Activated T-helper 1 cell treated with anti-CD3 and anti-CD28 coated beads, Interleukin-12 subunit alpha, Interleukin-12 subunit beta, Interleukin-2, Interleukin-4 antibody, amounts not matched to agents 30 ng/mL and 10 ng/mL and 1 ng/mL, durations not matched to agents 14 hours and 24 hours and 36 hours (primary cell): Measurements from ENCODE around the gene CD72. TPM values are rescaled to one million over a fixed set of nuclear protein-coding genes. Genes with fewer than 3 reads are reported as not detected.
"Not testable (repeated sequence)": the region's sequence is repeated elsewhere in the genome, so short reads cannot be mapped to it uniquely, and the experiment has no call there.

Experiments
- DNase-seq: peaks from one replicate; pipeline ENCODE4 v3.0.0; 2021; ENCODE audit warnings: low spot score
- H3K27ac Mint-ChIP-seq: one replicate; pipeline ENCODE4 v1.8.0; 2021; ENCODE audit warnings: mild to moderate bottlenecking, mixed read lengths
- H3K27me3 Mint-ChIP-seq: one replicate; pipeline ENCODE4 v1.8.0; 2022; ENCODE audit warnings: mild to moderate bottlenecking, moderate library complexity, mixed read lengths; ENCODE audit not compliant: insufficient read depth
- H3K36me3 Mint-ChIP-seq: one replicate; pipeline ENCODE4 v1.8.0; 2021; ENCODE audit warnings: low read depth, mixed read lengths
- H3K4me1 Mint-ChIP-seq: one replicate; pipeline ENCODE4 v1.8.0; 2021; ENCODE audit warnings: low read depth, mixed read lengths
- H3K4me3 Mint-ChIP-seq: one replicate; pipeline ENCODE4 v1.8.0; 2021; ENCODE audit warnings: mild to moderate bottlenecking, moderate library complexity, mixed read lengths
- H3K9me3 Mint-ChIP-seq: one replicate; pipeline ENCODE4 v1.8.0; 2021; ENCODE audit warnings: mixed read lengths
- intact Hi-C: fragments of 100-400 bp; cut with micrococcal nuclease; formaldehyde crosslinking; loops from one replicate; pipeline ENCODE4 v1.15.1; 2024
- total RNA-seq: library from RNA; stranded (reverse); gene quantifications from 2 replicates; pipeline ENCODE4 v1.2.3, GENCODE V29; 2022

Gene CD72
- total RNA-seq, 1 donor from 2014 or later = 8.3 TPM

GRCh38 chr9:35593581-35593980, 24.6 kb downstream of the CD72 start:
- intact Hi-C loops = no loop called here
- H3K4me3 Mint-ChIP-seq = no peak overlapping the region
- peaks cover 2% of the 10 kb centered on the region for H3K36me3 Mint-ChIP-seq

GRCh38 chr9:35588506-35588905, 29.7 kb downstream of the CD72 start:
- H3K4me3 Mint-ChIP-seq, intact Hi-C loops, H3K27me3 Mint-ChIP-seq, H3K27ac Mint-ChIP-seq, DNase-seq, H3K36me3 Mint-ChIP-seq, H3K4me1 Mint-ChIP-seq: not testable (repeated sequence)
- H3K9me3 Mint-ChIP-seq = peaks cover 43% of the 10 kb centered on the region

More at GRCh38 chr9:35593581-35593980, 24.6 kb downstream of the CD72 start:
- Mint-ChIP-seq H3K9me3 (peaks cover 32% of the 10 kb centered on the region), H3K27me3 (peaks cover 3% of the 10 kb centered on the region), H3K27ac (no peak overlapping the region), H3K4me1 (no peaks in the 10 kb centered on the region)
- no peak for DNase-seq

DNA sequence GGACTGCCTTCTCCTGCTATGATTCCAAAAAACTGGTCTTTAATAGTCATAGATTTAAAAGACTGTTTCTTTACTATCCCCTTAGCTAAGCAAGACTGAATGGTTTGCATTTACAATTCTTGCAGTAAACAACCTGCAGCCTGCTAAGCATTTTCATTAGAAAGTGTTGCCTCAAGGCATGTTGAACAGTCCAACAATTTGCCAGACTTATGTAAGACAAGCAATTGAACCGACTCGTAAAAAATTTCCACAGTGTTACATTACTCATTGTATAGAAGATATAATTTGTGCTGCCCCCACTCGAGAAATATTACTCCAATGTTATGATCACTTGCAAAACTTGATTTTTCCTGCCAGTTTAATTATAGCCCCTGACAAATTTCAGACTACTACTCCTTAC, 33.5 kb downstream of the CD72 start:
- H3K27ac Mint-ChIP-seq, DNase-seq, H3K4me3 Mint-ChIP-seq, H3K4me1 Mint-ChIP-seq, intact Hi-C loops, H3K27me3 Mint-ChIP-seq: not testable (repeated sequence)
- Mint-ChIP-seq H3K9me3 (peaks cover 48% of the 10 kb centered on the region), H3K36me3 (peaks cover 12% of the 10 kb centered on the region)

GRCh38 chr9:35583521-35583920, 34.7 kb downstream of the CD72 start:
- H3K4me3 Mint-ChIP-seq, H3K4me1 Mint-ChIP-seq, DNase-seq, intact Hi-C loops, H3K27me3 Mint-ChIP-seq, H3K27ac Mint-ChIP-seq: not testable (repeated sequence)
- peaks cover 17% of the 10 kb centered on the region for H3K36me3 Mint-ChIP-seq
- H3K9me3 Mint-ChIP-seq = peaks cover 51% of the 10 kb centered on the region

DNA sequence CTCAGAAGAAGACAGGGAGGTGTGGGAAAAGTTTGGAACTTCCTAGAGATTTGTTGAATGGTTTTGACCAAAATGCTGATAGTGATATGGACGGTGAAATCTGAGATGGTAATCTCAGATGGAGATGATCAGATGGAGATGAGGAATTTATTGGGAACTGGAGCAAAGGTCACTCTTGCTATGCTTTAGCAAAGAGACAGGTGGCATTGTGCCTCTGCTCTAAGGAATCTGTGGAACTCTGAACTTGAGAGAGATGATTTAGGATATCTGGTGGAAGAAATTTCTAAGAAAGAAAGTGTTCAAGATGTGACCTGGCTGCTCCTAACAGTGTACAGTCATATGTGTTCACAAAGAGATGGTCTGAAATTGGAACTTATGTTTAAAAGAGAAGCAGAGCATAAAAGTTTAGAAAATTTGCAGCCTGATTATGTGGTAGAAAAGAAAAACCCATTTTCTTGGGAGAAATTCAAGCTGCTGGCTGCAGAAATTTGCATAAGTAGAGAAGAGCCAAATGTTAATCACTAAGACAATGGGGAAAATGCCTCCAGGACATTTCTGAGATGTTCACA, 38.5 kb downstream of the CD72 start:
- not testable (repeated sequence) for H3K27me3 Mint-ChIP-seq, H3K4me3 Mint-ChIP-seq, DNase-seq, H3K4me1 Mint-ChIP-seq
- Mint-ChIP-seq H3K27ac (peak overlapping the region; percentile 66), H3K36me3 (peaks cover 15% of the 10 kb centered on the region), H3K9me3 (peaks cover 42% of the 10 kb centered on the region)
- intact Hi-C loops = loop anchor here (1.0 kb wide), 1 partner anchor 8 kb away; no protein-coding TSS in a partner anchor

DNA sequence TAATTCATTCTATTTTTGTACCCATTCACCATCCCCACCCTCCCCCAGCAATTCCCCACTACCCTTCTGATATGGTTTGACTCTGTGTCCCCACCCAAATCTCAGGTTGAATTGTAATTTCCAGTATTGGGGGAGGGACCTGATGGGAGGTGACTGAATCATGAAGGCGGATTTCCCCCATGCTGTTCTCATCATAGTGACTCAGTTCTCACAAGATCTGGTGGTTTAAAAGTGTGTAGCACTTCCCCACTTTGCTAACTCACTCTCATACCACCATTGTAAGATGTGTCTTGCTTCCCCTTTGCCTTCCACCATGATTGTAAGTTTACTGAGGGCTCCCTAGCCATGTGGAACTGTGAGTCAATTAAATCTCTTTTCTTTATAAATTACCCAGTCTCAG, 39.1 kb downstream of the CD72 start:
- H3K4me3 Mint-ChIP-seq = no peak overlapping the region
- H3K4me1 Mint-ChIP-seq = peaks cover 7% of the 10 kb centered on the region
- H3K9me3 Mint-ChIP-seq = peaks cover 42% of the 10 kb centered on the region
- intact Hi-C loops = loop anchor here (1.0 kb wide), 1 partner anchor 8 kb away; no protein-coding TSS in a partner anchor
- H3K27me3 Mint-ChIP-seq = peaks cover 2% of the 10 kb centered on the region
- H3K36me3 Mint-ChIP-seq = peaks cover 15% of the 10 kb centered on the region
- peak overlapping the region; percentile 66 for H3K27ac Mint-ChIP-seq
- DNase-seq = no peak

GRCh38 chr9:35577486-35577885, 40.7 kb downstream of the CD72 start:
- DNase-seq = no peak
- peaks cover 41% of the 10 kb centered on the region for H3K9me3 Mint-ChIP-seq
- peaks cover 15% of the 10 kb centered on the region for H3K36me3 Mint-ChIP-seq
- H3K4me3 Mint-ChIP-seq = no peak overlapping the region
- peaks cover 2% of the 10 kb centered on the region for H3K27me3 Mint-ChIP-seq
- H3K4me1 Mint-ChIP-seq = peaks cover 7% of the 10 kb centered on the region
- intact Hi-C loops = no loop called here
- H3K27ac Mint-ChIP-seq = no peak overlapping the region

GRCh38 chr9:35575478-35575877, 42.7 kb downstream of the CD72 start:
- intact Hi-C loops = no loop called here
- Mint-ChIP-seq H3K9me3 (peaks cover 25% of the 10 kb centered on the region), H3K27me3 (peaks cover 2% of the 10 kb centered on the region), H3K27ac (no peak overlapping the region), H3K4me1 (peaks cover 23% of the 10 kb centered on the region), H3K36me3 (peaks cover 10% of the 10 kb centered on the region), H3K4me3 (no peak overlapping the region)
- no peak for DNase-seq

GRCh38 chr9:35574578-35575122, 43.6 kb downstream of the CD72 start:
- Mint-ChIP-seq H3K27ac (no peak overlapping the region), H3K4me1 (peaks cover 28% of the 10 kb centered on the region)
- intact Hi-C loops = no loop called here

DNA sequence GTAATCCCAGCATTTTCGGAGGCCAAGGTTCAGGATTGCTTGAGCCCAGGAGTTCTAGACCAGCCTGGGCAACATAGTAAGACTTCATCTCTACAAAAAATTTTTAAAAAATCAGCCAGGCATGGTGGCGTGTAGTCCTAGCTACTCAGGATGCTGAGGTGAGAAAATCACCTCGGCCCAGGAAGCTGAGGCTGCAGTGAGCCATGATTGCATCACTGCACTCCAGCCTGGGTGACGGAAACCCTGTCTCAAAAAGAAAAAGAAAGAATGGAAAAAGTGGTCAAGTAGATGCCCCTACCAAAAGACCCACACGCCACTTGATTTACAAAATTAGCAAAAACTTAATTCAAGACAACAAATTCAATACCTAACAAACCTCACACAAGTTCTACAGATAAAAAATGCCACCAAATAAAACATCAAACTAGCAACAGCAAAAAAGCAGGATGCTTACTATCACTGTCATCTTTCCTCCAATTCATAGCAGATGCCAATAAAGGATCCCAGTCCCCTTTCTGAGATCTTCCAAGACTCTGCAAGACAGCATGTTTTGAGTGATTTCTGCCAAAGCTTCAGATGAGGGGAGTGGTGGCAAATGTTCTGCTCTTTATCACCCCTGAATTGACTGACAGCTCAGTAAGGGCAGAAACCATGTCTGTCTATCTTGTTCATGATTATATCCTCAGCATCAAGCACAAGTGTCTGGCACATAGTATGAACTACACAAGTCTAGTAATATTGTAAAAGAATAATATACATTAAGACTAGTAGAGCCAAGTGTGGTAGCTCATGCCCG, 47.3 kb downstream of the CD72 start:
- H3K27me3 Mint-ChIP-seq = peaks cover 2% of the 10 kb centered on the region
- peak overlapping the region; percentile 87 for H3K27ac Mint-ChIP-seq
- H3K9me3 Mint-ChIP-seq = no peaks in the 10 kb centered on the region
- peak overlapping the region; percentile 28 for H3K4me3 Mint-ChIP-seq
- DNase-seq = peak; percentile 40
- intact Hi-C loops = loop anchor here (1.0 to 2.0 kb wide), 3 partner anchors 8 to 582 kb away; partner anchors contain the start of gene DNAJB5
- H3K36me3 Mint-ChIP-seq = no peaks in the 10 kb centered on the region
- H3K4me1 Mint-ChIP-seq = peaks cover 39% of the 10 kb centered on the region

More at GRCh38 chr9:35574578-35575122, 43.6 kb downstream of the CD72 start:
- H3K36me3 Mint-ChIP-seq = peaks cover 7% of the 10 kb centered on the region
- no peak overlapping the region for H3K4me3 Mint-ChIP-seq
- DNase-seq = no peak
- H3K27me3 Mint-ChIP-seq = peaks cover 2% of the 10 kb centered on the region
- H3K9me3 Mint-ChIP-seq = peaks cover 19% of the 10 kb centered on the region

- intact Hi-C loops = no loop called here
- H3K4me1 Mint-ChIP-seq = peaks cover 39% of the 10 kb centered on the region
- H3K9me3 Mint-ChIP-seq = no peaks in the 10 kb centered on the region
- peak overlapping the region; percentile 47 for H3K27ac Mint-ChIP-seq
- DNase-seq = no peak
- H3K36me3 Mint-ChIP-seq = no peaks in the 10 kb centered on the region
- H3K27me3 Mint-ChIP-seq = no peaks in the 10 kb centered on the region
- no peak overlapping the region for H3K4me3 Mint-ChIP-seq
Observed at GRCh38 chr9:35569206-35569605, 49.0 kb downstream of the CD72 start.

DNA sequence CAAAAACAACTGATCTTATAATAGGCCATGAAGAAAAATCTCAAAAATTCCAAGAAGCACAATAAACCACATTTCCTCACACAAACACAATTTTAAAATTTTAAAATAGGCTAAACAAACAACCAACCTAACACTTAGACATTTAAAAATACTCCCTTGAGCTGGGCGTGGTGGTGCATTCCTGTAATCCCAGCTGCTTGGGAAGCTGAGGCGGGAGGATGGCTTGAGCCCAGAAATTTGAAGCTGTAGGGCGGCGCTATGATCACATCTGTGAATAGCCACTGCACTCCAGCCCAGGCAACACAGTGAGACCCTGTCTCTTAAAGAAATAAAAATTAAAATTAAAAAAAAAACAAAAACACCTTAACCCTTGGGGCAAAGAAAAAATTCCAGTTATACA, 50.0 kb downstream of the CD72 start:
- Mint-ChIP-seq H3K4me3 (no peak overlapping the region), H3K36me3 (no peaks in the 10 kb centered on the region), H3K9me3 (no peaks in the 10 kb centered on the region), H3K4me1 (peaks cover 46% of the 10 kb centered on the region), H3K27ac (no peak overlapping the region), H3K27me3 (no peaks in the 10 kb centered on the region)
- intact Hi-C loops = no loop called here
- no peak for DNase-seq

DNA sequence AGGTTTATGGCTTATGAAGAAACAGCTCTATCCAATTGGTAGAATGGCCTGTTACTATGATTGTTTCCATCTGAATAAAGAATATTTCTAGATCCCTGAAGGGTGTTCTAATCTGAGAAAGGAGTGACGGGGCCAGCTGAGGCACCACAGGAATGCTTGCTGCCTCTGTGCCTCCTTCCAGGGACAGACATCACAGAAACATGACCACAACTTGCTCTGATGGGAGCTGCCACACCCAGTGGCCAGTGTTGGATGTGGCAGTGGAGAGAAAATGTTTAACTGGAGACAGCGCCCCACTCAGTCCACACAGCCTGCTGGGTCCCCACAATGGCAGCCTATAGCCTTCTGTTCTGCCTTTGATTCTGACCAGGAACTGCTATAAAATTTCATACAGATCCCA, 51.8 kb downstream of the CD72 start:
- H3K27me3 Mint-ChIP-seq = no peaks in the 10 kb centered on the region
- no peaks in the 10 kb centered on the region for H3K36me3 Mint-ChIP-seq
- no peak for DNase-seq
- H3K27ac Mint-ChIP-seq = no peak overlapping the region
- no peaks in the 10 kb centered on the region for H3K9me3 Mint-ChIP-seq
- intact Hi-C loops = no loop called here
- no peak overlapping the region for H3K4me3 Mint-ChIP-seq
- H3K4me1 Mint-ChIP-seq = peaks cover 39% of the 10 kb centered on the region
